HG03575 (cell line): ENCODE data around the gene EFNA2.

Experiments used
- ATAC-seq: cut with Tn5 transposase; IDR thresholded peaks from one replicate; pipeline ENCODE4 v1.9.1; 2021; ENCODE audit not compliant: unreplicated experiment, insufficient number of reproducible peaks, low FRiP score; ENCODE audit errors: extremely low read depth

The EFNA2 gene

DNA sequence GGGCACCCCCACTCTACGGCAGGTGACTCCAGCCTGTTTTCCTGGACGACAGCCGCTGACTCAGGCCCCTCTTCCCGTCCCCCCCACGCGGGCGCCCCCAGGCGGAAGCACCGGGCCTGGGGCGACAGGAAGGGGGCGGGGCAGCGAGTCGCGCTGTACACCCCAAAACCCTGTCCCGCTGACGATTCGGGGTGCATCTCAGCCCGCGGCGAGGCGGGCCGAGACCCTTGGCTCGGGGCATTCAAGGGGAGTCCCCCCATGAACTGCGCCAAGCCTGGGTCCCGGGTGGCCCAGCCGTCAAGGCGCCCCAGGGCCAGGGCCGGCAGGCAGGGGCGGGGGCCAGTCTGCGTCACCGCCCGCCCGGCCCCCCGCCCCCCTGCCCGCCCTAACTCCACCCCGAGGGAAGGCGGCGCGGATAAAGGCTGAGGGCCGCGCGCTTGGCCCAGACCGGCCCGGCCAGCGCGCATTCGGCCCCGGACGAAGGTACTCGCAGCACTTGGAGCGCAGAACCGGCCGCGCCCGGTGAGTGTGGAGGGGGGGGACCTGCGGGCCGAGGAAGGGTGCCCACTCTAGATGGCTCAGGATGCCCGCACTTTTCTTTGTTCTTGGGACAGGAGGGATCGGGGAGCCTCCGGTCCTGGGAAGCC, 37.4 kb upstream of the EFNA2 start, which contains the start of gene MIDN:
MIDN (plus strand) TSS at position 445 of the 647 bp plus-strand sequence. CDS start 1,714 bp downstream, outside the sequence.
- no peak for ATAC-seq

DNA sequence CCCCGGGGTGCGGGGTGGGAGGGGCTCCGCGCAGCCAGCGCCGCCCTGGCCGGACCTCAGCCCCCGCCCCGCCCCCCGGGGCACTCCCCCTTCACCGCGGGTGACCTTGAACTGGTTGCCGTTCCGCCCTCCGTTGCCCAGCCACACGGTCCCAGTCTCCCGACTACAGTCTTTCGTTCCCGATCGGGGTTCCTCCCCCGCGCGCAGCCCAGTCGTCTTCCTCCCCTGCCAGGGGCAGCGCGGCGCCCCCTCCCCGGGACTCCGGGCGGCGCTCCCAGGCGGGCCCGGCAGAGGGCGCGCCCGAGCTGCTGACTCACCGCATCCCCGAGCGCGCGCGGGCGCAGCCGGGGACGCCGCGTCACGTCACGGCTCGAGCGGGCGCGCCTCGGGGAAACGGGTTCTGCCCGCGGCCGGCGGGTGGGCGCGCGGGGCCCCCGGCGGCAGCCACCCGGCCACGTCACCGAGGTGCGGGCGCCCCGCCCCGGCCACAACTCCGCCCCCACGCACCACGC, 36.8 kb upstream of the EFNA2 start:
- no peak for ATAC-seq

GRCh38 chr19:1249298-1249989, 36.2 kb upstream of the EFNA2 start:
- ATAC-seq = no peak

GRCh38 chr19:1249990-1250436, 35.7 kb upstream of the EFNA2 start:
- no peak for ATAC-seq

DNA sequence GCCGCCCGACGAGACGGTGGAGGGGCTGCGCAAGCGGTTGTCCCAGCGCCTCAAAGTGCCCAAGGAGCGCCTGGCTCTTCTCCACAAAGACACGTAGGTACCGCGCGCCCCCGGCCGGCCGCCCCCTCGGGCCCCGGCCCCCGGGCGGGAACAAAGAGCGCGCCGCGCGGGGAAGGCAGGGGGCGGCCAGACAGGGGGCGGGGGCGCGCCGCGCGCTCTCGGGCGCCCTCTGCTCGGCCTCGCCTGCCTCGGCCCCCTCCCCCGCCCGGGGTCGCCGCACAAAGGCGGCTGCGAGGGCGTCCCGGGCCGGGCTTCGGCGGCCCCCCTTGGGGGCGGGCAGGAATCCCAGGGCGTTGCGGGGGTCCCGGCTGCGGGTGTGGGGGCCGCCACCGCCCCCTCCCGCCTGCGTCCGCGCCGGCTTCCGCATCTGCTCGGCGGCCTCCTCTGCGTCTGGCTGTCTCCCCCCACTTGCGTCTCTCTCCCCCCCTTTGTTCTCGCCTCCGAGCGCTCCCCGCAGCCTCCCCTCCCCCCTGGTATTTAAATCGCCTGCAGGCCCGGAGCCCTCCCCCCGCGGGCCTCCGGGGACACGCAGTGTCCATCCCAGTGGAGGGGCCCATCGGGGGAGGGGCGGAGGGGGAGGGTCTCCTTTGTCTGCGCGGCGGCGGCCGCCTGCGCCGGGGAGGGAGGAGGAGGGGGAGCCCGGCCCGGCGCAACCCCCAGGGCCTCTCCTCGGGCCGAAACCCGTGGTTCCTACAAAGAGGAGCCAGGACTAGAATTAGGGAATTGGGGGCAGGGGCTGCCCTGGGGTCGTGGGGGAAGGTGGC, 35.0 kb upstream of the EFNA2 start:
- ATAC-seq = no peak

GRCh38 chr19:1251330-1252220, 34.1 kb upstream of the EFNA2 start:
- no peak for ATAC-seq

DNA sequence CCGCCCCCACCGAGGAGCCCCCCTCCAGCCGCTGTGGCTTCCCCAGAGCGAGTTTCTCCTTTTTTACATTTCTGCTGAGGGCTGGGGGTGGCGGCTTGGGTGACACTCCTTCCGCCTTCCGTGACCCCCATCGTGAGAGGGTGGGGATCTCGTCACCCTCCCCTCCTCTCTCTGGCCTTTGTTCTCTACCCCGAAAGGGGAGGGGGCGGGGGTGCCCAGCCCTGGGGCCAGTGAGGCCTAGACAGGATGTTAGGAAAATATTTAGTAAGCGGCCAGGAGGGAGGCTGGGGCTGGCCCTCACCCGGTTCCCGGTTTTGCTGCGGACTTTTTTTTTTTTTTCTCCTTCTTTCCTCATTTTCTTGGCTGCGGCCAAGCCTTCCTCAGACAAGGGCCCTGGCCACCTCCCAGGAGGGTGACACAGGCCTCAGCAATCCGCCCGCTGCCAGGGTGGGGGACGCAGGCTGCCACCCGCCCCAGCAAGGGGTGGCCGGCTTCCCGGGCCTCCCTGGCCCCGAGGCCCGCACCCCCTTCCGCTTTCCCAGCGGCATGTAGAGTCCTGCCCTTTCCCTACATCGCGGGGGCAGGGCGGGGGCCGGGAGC, 33.4 kb upstream of the EFNA2 start:
- ATAC-seq = no peak

- ATAC-seq = no peak
Measured at GRCh38 chr19:1252821-1253513, 32.7 kb upstream of the EFNA2 start.

GRCh38 chr19:1253514-1254080, 32.1 kb upstream of the EFNA2 start:
- ATAC-seq = no peak

GRCh38 chr19:1254081-1254527, 31.6 kb upstream of the EFNA2 start:
- no peak for ATAC-seq

GRCh38 chr19:1254530-1255185, 31.0 kb upstream of the EFNA2 start:
- ATAC-seq = no peak

GRCh38 chr19:1255186-1256161, 30.2 kb upstream of the EFNA2 start:
- ATAC-seq = no peak

DNA sequence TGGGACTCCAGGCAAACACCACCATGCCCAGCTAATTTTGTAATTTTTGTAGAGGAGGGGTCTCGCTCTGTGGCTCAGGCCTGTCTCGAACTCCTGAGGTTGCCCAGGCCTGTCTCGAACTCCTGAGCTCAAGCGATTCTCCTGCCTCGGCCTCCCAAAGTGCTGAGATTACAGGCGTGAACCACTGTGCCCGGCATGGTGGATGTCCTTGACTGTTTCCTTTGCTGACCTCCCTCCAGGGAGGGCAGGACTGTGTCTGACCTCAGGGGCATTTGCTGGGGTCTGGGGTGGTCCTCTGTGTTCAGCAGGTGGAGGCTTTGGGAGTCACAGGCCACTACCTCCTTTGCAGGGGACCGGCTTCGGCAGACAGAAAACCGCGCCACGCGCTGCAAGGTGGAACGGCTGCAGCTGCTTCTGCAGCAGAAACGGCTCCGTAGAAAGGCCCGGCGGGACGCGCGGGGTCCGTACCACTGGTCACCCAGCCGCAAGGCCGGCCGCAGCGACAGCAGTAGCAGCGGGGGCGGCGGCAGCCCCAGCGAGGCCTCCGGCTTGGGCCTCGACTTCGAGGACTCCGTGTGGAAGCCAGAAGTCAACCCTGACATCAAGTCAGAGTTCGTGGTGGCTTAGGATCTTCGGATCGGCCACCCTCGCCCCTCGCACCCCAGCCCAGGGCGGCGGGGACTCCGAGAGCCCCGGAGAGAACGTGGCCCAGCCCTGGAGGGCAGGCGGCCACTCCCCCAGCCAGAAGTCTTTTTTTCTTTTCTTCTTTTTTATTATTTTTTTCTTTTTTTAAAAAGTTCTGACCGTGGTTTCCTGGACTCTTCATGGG, 28.8 kb upstream of the EFNA2 start:
- ATAC-seq = no peak

DNA sequence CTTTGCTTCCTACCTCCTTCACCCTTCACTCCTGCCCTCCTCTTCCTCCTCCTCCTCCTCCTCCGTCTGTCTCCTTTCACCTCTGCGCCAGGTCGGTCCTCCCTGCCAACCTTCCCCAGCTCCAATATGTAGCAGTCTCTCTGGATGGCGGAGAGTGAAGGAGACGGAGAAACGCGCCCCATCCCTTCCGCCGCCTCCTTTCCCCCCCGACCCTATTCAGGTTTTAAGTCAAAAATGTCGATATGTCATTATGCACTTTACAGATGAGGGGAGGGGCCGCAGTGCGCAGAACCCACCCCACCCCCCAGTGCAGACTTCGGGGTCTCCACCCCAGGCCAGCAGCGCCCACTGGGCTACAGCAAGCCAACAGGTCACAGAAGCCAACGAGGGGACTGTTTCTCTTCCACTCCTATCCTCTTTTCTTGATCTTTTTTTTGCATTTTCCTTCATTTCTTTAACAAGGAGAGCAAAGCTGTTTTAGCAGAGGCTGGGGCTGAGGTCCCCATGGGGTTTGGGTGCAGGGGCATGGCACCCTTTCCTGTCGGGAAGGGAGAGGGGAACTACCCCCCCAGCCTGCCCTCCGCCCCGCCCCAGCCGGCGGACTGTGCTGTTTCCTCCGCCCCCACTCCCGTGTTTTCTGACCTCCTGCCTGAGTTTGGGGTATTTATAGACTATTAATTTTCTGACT, 28.1 kb upstream of the EFNA2 start:
- no peak for ATAC-seq

GRCh38 chr19:1258163-1258492, 27.5 kb upstream of the EFNA2 start:
- ATAC-seq = no peak
